H54 (cell line): ENCODE data around the gene MAML1.

ENCODE experiments used
- DNase-seq: peaks from one replicate; pipeline ENCODE4 v3.0.0; 2011; ENCODE audit warnings: low spot score, mixed read lengths; ENCODE audit not compliant: insufficient read length
- FAIRE-seq: peaks from 3 replicates; lab custom pipeline; 2011; peaks lifted over from hg19 to GRCh38; lab: Jason Lieb, UNC
- POLR2A ChIP-seq: IDR thresholded peaks from 2 replicates; pipeline ENCODE4 v1.6.1; 2011; ENCODE audit warnings: low read depth, mild to moderate bottlenecking, low read length

Gene MAML1

GRCh38 chr5:179753971-179754370, 21.3 kb downstream of the MAML1 start:
- no peak for TF ChIP-seq POLR2A
- FAIRE-seq (no peak), DNase-seq (no peak)

- TF ChIP-seq POLR2A, result no peak
- DNase-seq (no peak), FAIRE-seq (no peak)
These were observed 22.4 kb downstream of the MAML1 start for GRCh38 chr5:179755022-179755421.

- FAIRE-seq (no peak), DNase-seq (no peak)
- TF ChIP-seq POLR2A, result no peak
These were observed 26.3 kb downstream of the MAML1 start for GRCh38 chr5:179758955-179759354.

- TF ChIP-seq POLR2A, result no peak
- FAIRE-seq (no peak), DNase-seq (no peak)
These were observed 27.2 kb downstream of the MAML1 start for GRCh38 chr5:179759581-179760551.

- no peak for FAIRE-seq
- no peak; the same call in 1 of the 2 replicates for TF ChIP-seq POLR2A
- no peak for DNase-seq
These were observed 29.6 kb downstream of the MAML1 start for GRCh38 chr5:179762079-179762780.

GRCh38 chr5:179762781-179763176, 30.2 kb downstream of the MAML1 start:
- DNase-seq, result no peak
- no peak for TF ChIP-seq POLR2A
- FAIRE-seq, result no peak

- peak; percentile 68 for DNase-seq
- no peak for TF ChIP-seq POLR2A
- no peak for FAIRE-seq
These were observed 30.8 kb downstream of the MAML1 start for GRCh38 chr5:179763215-179763945.

- FAIRE-seq, result no peak
- TF ChIP-seq POLR2A, result no peak
- DNase-seq, result no peak
These were observed 31.4 kb downstream of the MAML1 start for GRCh38 chr5:179764056-179764455.

- FAIRE-seq, result no peak
- DNase-seq, result peak; percentile 86
- TF ChIP-seq POLR2A, result peak; percentile 33; the same call in 1 of the 2 replicates
These were observed 32.8 kb downstream of the MAML1 start for GRCh38 chr5:179765400-179765799.

GRCh38 chr5:179766021-179766725, 33.6 kb downstream of the MAML1 start:
- no peak for DNase-seq
- no peak for FAIRE-seq
- no peak for TF ChIP-seq POLR2A

GRCh38 chr5:179766726-179767455, 34.3 kb downstream of the MAML1 start:
- FAIRE-seq (no peak), DNase-seq (no peak)
- no peak for TF ChIP-seq POLR2A

GRCh38 chr5:179767496-179768100, 35.0 kb downstream of the MAML1 start:
- DNase-seq, result no peak
- TF ChIP-seq POLR2A, result no peak
- no peak for FAIRE-seq
